Naive thymus-derived CD4-positive, alpha-beta T cell (primary cell): ENCODE results near the gene CDK18. TPM values are rescaled to one million over a fixed set of nuclear protein-coding genes. Genes with fewer than 3 reads are reported as not detected.
A peak's percentile ranks its signal among the peaks of the same experiment; 100 is the strongest.

ENCODE experiments used
- ATAC-seq: fragments of 150-1000 bp; cut with Tn5 transposase; 2 replicates; pipeline ENCODE4 v1.10.0; 2021; ENCODE audit warnings: mild to moderate bottlenecking, moderate library complexity
- CTCF ChIA-PET: fragments of 350-600 bp; sonication (Branson Sonifier 250); formaldehyde crosslinking; loops from one replicate; lab custom pipeline; 2021; ENCODE audit warnings: antibody characterized with exemption; lab: Charles Lee
- POLR2A ChIA-PET: fragments of 350-600 bp; sonication (Branson Sonifier 250); formaldehyde crosslinking; loops from one replicate; lab custom pipeline; 2021; ENCODE audit warnings: antibody characterized with exemption, inconsistent platforms; lab: Charles Lee
- DNase-seq, 9 donors: peaks; one replicate each; pipeline versions ENCODE4 v3.0.0 to v3.0.0-alpha.2; 2020 to 2022; ENCODE audit warnings: mixed read lengths in 1 of 9
- H3K27ac ChIP-seq: one replicate; pipeline ENCODE4 v1.7.0; 2013; ENCODE audit warnings: mild to moderate bottlenecking, low read depth, low read length, moderate library complexity
- H3K27me3 ChIP-seq, 2 donors: one replicate each; pipeline ENCODE4 v1.7.0; 2013; ENCODE audit warnings: low read length in 2 of 2, mild to moderate bottlenecking in 2 of 2, moderate library complexity in 2 of 2; ENCODE audit not compliant: control insufficient read depth in 2 of 2, insufficient read depth in 2 of 2
- H3K36me3 ChIP-seq, 3 experiments: 1 replicate in 2 of 3; 2 replicates in 1 of 3; pipeline ENCODE4 v1.7.0; 2013; ENCODE audit warnings: low read length in 3 of 3, mild to moderate bottlenecking in 3 of 3, moderate library complexity in 1 of 3; ENCODE audit not compliant: insufficient read depth in 3 of 3, control insufficient read depth in 2 of 3
- H3K4me1 ChIP-seq, 2 donors: one replicate each; pipeline ENCODE4 v1.7.0; 2013; ENCODE audit warnings: low read length in 2 of 2, mild to moderate bottlenecking in 2 of 2, moderate library complexity in 1 of 2; ENCODE audit not compliant: control insufficient read depth in 2 of 2, insufficient read depth in 2 of 2
- H3K4me3 ChIP-seq: 2 replicates; pipeline ENCODE4 v1.7.0; 2013; ENCODE audit warnings: mild to moderate bottlenecking, low read length
- H3K9me3 ChIP-seq, 3 experiments: 1 replicate in 2 of 3; 2 replicates in 1 of 3; pipeline ENCODE4 v1.7.0; 2013; ENCODE audit warnings: low read length in 3 of 3; ENCODE audit not compliant: control insufficient read depth in 2 of 3
- H3K27ac Mint-ChIP-seq, 9 donors: one replicate each; pipeline ENCODE4 v1.8.0; 2020 to 2022; ENCODE audit warnings: mixed read lengths in 9 of 9, mild to moderate bottlenecking in 8 of 9, moderate library complexity in 5 of 9, inconsistent platforms in 2 of 9
- H3K27me3 Mint-ChIP-seq, 5 donors: one replicate each; pipeline ENCODE4 v1.8.0; 2021 to 2022; ENCODE audit warnings: mixed read lengths in 5 of 5, mild to moderate bottlenecking in 1 of 5
- H3K36me3 Mint-ChIP-seq, 5 donors: one replicate each; pipeline ENCODE4 v1.8.0; 2020 to 2022; ENCODE audit warnings: mixed read lengths in 5 of 5, mild to moderate bottlenecking in 3 of 5, inconsistent platforms in 1 of 5
- H3K4me1 Mint-ChIP-seq, 7 donors: one replicate each; pipeline ENCODE4 v1.8.0; 2020 to 2022; ENCODE audit warnings: mixed read lengths in 7 of 7, mild to moderate bottlenecking in 3 of 7, inconsistent platforms in 1 of 7
- H3K4me3 Mint-ChIP-seq, 10 donors: one replicate each; pipeline ENCODE4 v1.8.0; 2020 to 2022; ENCODE audit warnings: mild to moderate bottlenecking in 10 of 10, mixed read lengths in 10 of 10, moderate library complexity in 6 of 10, inconsistent platforms in 2 of 10
- H3K9me3 Mint-ChIP-seq, 11 donors: one replicate each; pipeline ENCODE4 v1.8.0; 2020 to 2022; ENCODE audit warnings: mixed read lengths in 11 of 11, mild to moderate bottlenecking in 4 of 11, inconsistent platforms in 1 of 11, moderate library complexity in 1 of 11
- intact Hi-C, 2 donors: fragments of 100-400 bp; cut with micrococcal nuclease; formaldehyde crosslinking; loops; one replicate each; pipeline ENCODE4 v1.15.1; 2023
- polyA plus RNA-seq, 2 donors: library from polyadenylated mRNA; unstranded; fragments of 300-500 nt; fragmentation: Illumina TruSeq; gene quantifications; one replicate each; pipeline ENCODE4 v1.2.3, GENCODE V29; 2021
- total RNA-seq, 6 experiments: library from RNA in 5 of 6; stranded (reverse) in 5 of 6; gene quantifications; 1 replicate in 5 of 6; 2 replicates in 1 of 6; pipeline ENCODE4 v1.2.3 and lab custom pipeline; 2021 to 2026

The CDK18 gene
- total and polyA plus RNA-seq, 7 experiments from 2014 or later = 0.20 to 3.6 (median 2.6) TPM

DNA sequence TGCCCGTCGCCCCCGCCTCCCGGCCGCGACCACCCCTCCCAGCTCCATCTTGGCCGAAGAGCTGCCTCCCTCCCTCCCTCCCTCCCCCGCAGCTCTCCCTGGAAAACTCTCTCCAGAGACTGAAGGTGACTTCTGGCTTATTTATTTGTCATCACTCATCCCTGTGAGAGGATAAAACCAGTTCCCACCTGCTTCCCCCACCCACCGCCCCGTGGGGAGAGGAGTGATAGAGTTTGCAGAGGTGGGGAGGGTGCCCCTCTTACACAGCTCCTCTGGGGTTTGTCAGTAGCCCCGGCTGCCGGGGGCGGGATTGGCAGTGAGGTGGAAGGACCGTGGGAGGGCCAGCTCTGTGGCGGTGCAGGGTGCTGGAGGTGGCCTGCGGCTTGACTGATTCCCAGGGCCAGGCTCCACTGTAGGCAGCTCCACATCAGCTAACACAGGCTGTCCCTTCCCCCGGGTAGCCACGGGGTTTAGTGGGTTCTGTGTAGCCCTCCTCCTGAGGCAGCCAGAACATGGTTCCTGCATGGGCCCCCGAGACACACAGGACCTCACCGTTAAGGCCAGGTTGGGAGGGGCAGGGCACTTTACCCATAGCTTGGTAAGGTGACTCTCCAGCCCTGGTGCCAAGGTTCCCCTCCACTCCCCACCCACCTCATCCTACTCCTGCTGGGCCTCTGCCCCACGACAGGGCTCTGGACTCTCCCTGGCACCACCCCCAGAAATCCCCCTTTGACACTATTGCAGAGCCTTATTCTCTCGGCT is 65.1 kb downstream of the CDK18 start:
- Histone ChIP-seq H3K4me1 (peaks cover 0 to 5% of the 10 kb centered on the region in 2 donors), H3K27me3 (peaks cover 3 to 11% of the 10 kb centered on the region in 2 donors), H3K27ac (no peak overlapping the region), H3K4me3 (no peak overlapping the region), H3K9me3 (no peaks in the 10 kb centered on the region), H3K36me3 (no peaks in the 10 kb centered on the region)
- CTCF ChIA-PET = interaction anchor here (0.5 kb wide), 1 partner anchor 239 kb away, joined by 3 read pairs; no protein-coding TSS in a partner anchor
- Mint-ChIP-seq H3K27ac (no peak overlapping the region), H3K4me3 (peak overlapping the region in 6 of 10 donors; percentile 47 to 78 (median 59)), H3K36me3 (no peaks in the 10 kb centered on the region), H3K4me1 (peaks cover 0 to 5% (median 4%) of the 10 kb centered on the region in 7 donors), H3K27me3 (peaks cover 35 to 76% (median 44%) of the 10 kb centered on the region in 5 donors), H3K9me3 (no peaks in the 10 kb centered on the region)
- ATAC-seq = no peak
- DNase-seq = peak in 1 of 9 donors; percentile 20
- intact Hi-C loops = no loop called here
- POLR2A ChIA-PET = no interaction called here

DNA sequence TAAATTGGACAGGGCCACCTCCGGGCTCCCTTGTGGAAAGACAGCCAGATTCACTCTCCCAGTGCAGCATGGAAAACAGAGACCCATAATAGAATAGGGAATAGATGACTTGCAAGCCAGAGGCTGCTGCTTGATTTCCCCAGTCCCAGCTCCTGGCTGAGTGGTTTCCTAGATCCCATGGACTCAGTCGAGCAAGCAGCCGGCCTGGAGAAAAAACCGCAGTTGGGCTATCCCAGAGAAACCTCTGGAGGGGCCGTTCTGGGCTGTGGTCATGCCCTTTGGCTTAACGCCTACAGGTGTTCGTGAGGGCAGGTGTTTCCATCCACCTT is 65.7 kb downstream of the CDK18 start:
- H3K27me3 ChIP-seq = peaks cover 3 to 10% of the 10 kb centered on the region in 2 donors
- ATAC-seq (no peak), DNase-seq (no peak)
- H3K36me3 ChIP-seq = no peaks in the 10 kb centered on the region
- Mint-ChIP-seq H3K4me1 (peaks cover 0 to 5% (median 4%) of the 10 kb centered on the region in 7 donors), H3K9me3 (no peaks in the 10 kb centered on the region), H3K27me3 (peaks cover 34 to 75% (median 43%) of the 10 kb centered on the region in 5 donors), H3K4me3 (peak overlapping the region in 4 of 10 donors; percentile 19 to 78 (median 53)), H3K36me3 (no peaks in the 10 kb centered on the region), H3K27ac (no peak overlapping the region)
- H3K9me3 ChIP-seq = no peaks in the 10 kb centered on the region
- ChIA-PET CTCF (interaction anchor here (0.5 kb wide), 1 partner anchor 240 kb away, joined by 3 read pairs; no protein-coding TSS in a partner anchor), POLR2A (no interaction called here)
- H3K4me1 ChIP-seq = peaks cover 0 to 5% of the 10 kb centered on the region in 2 donors
- no peak overlapping the region for H3K27ac ChIP-seq
- intact Hi-C loops = no loop called here
- no peak overlapping the region for H3K4me3 ChIP-seq

DNA sequence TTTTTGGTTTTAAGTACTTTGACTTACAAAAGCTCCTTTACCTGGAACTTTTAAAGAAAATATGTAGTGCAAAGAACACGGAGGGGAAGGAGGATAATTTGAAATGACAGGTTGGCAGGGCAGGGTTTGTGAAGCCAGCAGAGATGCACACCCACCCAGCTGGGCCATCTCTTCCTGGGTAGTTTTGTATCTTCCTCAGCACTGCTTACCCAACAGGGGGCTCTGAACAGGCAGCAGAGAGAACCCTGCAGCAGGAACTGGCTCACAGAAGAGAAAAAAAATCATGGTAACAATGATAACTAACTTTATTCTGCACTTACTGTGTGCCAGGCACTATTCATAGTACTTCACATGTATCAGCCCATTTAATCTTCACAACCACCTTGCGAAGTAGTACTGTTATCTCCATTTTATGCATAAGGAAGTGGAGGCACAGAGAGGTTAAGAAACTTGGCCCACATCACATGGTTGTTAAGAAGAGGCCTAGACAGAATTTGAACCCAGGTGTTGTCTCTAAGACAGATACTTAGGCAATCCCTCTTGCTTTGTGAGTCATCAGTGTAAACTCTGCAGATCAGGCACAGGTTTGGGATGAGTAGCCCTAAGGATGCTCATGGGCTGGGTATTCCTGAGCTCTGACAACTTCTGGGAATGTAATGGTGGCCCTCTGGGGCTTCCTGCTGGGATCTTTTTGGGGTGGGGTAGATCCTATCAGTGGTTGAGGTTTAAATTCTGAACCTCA is 66.5 kb downstream of the CDK18 start:
- intact Hi-C loops = no loop called here
- H3K4me1 Mint-ChIP-seq = peaks cover 0 to 5% (median 4%) of the 10 kb centered on the region in 7 donors
- ATAC-seq (no peak), DNase-seq (peak in 1 of 9 donors; percentile 10)
- H3K4me3 ChIP-seq = no peak overlapping the region
- H3K36me3 ChIP-seq = no peaks in the 10 kb centered on the region
- POLR2A ChIA-PET = no interaction called here
- no peak overlapping the region for H3K27ac ChIP-seq
- no peaks in the 10 kb centered on the region for H3K9me3 Mint-ChIP-seq
- H3K36me3 Mint-ChIP-seq = no peaks in the 10 kb centered on the region
- H3K27ac Mint-ChIP-seq = peak overlapping the region in 1 of 9 donors; percentile 41
- H3K9me3 ChIP-seq = no peaks in the 10 kb centered on the region
- H3K4me1 ChIP-seq = peaks cover 0 to 5% of the 10 kb centered on the region in 2 donors
- H3K27me3 ChIP-seq = peaks cover 3 to 10% of the 10 kb centered on the region in 2 donors
- CTCF ChIA-PET = interaction anchor here (1.5 kb wide), 1 partner anchor 46 kb away, joined by 4 read pairs; no protein-coding TSS in a partner anchor
- peak overlapping the region in 1 of 10 donors; percentile 19 for H3K4me3 Mint-ChIP-seq
- H3K27me3 Mint-ChIP-seq = peaks cover 27 to 68% (median 35%) of the 10 kb centered on the region in 5 donors

DNA sequence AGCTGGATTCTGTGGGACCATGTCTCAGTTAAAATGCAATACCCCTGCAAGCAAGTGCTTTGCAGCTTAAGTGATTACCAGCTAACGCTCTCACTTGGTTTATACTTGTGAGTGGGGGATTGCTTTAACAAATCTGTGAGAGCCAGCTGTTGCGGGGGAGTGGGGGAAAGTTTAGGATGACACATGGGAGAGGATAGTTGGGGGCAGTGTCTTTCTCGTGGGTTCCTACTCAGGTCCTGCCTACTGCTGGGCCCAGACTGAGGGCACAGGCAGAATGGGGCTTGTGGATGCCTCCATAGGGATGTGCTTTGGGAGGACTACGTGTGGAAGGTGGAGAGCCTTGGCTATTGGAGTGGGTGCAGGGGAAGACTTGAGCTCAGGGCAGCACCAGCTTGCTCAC is 67.3 kb downstream of the CDK18 start:
- peaks cover 3 to 10% of the 10 kb centered on the region in 2 donors for H3K27me3 ChIP-seq
- POLR2A ChIA-PET = no interaction called here

DNA sequence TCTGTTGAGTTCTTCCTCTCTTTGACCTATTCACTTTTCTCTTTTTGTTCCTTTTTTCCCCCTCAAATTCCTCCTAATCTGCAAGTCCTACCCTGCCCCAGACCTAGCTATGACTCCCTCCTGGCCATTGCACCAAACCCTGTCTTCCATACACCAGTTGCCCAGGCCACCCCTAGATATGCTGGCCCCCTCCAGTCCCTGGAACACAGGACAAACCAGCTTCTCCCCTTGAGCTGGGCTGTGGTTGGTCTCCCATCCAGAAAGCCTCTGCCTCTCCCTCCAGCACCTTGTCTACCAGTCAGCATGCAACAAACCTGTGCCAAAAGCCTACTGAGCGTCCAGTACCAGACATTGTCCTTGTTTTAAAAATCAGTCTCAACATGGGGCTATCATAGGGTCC is 68.0 kb downstream of the CDK18 start:
- H3K4me3 ChIP-seq = no peak overlapping the region
- no peaks in the 10 kb centered on the region for H3K9me3 ChIP-seq
- ATAC-seq (no peak), DNase-seq (no peak)
- peaks cover 3 to 10% of the 10 kb centered on the region in 2 donors for H3K27me3 ChIP-seq
- H3K4me1 Mint-ChIP-seq = peaks cover 0 to 5% (median 4%) of the 10 kb centered on the region in 7 donors
- H3K27ac ChIP-seq = no peak overlapping the region
- intact Hi-C loops = no loop called here
- no peaks in the 10 kb centered on the region for H3K36me3 Mint-ChIP-seq
- ChIA-PET POLR2A (no interaction called here), CTCF (interaction anchor here (1.5 kb wide), 1 partner anchor 47 kb away, joined by 4 read pairs; no protein-coding TSS in a partner anchor)
- peaks cover 0 to 5% of the 10 kb centered on the region in 2 donors for H3K4me1 ChIP-seq
- no peaks in the 10 kb centered on the region for H3K36me3 ChIP-seq
- peaks cover 22 to 62% (median 26%) of the 10 kb centered on the region in 5 donors for H3K27me3 Mint-ChIP-seq
- no peak overlapping the region for H3K4me3 Mint-ChIP-seq
- no peak overlapping the region for H3K27ac Mint-ChIP-seq
- H3K9me3 Mint-ChIP-seq = peaks cover 0 to 2% (median 0%) of the 10 kb centered on the region in 11 donors

More for the DNA sequence above, 67.3 kb downstream of the CDK18 start:
- no peak for ATAC-seq
- Mint-ChIP-seq H3K36me3 (no peaks in the 10 kb centered on the region), H3K4me1 (peaks cover 0 to 5% (median 4%) of the 10 kb centered on the region in 7 donors), H3K4me3 (no peak overlapping the region), H3K27ac (no peak overlapping the region), H3K27me3 (peaks cover 21 to 63% (median 30%) of the 10 kb centered on the region in 5 donors), H3K9me3 (no peaks in the 10 kb centered on the region)
- H3K4me3 ChIP-seq = no peak overlapping the region
- H3K27ac ChIP-seq = no peak overlapping the region
- DNase-seq = no peak
- no peaks in the 10 kb centered on the region for H3K36me3 ChIP-seq
- intact Hi-C loops = no loop called here
- CTCF ChIA-PET = interaction anchor here (1.5 kb wide), 1 partner anchor 47 kb away, joined by 4 read pairs; no protein-coding TSS in a partner anchor
- peaks cover 0 to 5% of the 10 kb centered on the region in 2 donors for H3K4me1 ChIP-seq
- no peaks in the 10 kb centered on the region for H3K9me3 ChIP-seq

DNA sequence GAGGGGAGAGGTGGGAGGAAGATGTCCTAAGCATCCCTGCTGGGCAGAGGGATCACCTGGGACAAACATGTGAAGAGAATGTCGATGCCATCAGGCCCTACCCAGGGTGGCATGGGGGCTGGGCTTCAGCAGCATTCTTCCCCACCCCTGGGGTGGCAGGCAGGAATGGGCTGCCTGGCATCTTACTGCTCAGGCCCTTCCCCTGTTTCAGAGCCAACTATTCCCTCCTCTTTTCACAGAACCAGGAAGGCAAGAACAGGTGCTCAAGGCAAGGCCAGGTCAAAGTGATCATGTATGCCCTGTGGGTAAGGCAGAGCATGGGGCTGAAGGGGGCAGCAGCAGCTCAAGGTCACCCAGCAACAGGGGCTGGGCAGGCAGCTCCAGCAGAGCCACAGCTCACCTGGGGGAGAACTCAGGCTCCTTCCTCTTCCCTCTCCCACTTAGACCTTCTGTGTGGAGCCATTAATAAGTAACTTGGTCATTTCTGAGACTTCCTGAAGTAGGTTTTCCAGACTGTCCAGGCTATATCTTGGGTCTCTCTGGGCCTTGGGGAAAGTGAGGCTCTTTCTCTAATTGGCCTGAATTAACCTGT is 70.9 kb downstream of the CDK18 start:
- Histone ChIP-seq H3K27me3 (no peaks in the 10 kb centered on the region), H3K4me3 (no peak overlapping the region), H3K4me1 (no peaks in the 10 kb centered on the region), H3K36me3 (no peaks in the 10 kb centered on the region), H3K27ac (no peak overlapping the region), H3K9me3 (no peaks in the 10 kb centered on the region)
- no peak overlapping the region for H3K4me3 Mint-ChIP-seq
- no peak for ATAC-seq
- H3K4me1 Mint-ChIP-seq = no peaks in the 10 kb centered on the region
- peaks cover 24 to 57% (median 31%) of the 10 kb centered on the region in 5 donors for H3K27me3 Mint-ChIP-seq
- H3K9me3 Mint-ChIP-seq = peaks cover 0 to 2% (median 0%) of the 10 kb centered on the region in 11 donors
- intact Hi-C loops = no loop called here
- no peaks in the 10 kb centered on the region for H3K36me3 Mint-ChIP-seq
- CTCF ChIA-PET = interaction anchor here (0.6 to 1.1 kb wide), 2 partner anchors 15 to 1147 kb away, joined by 3 read pairs; no protein-coding TSS in a partner anchor
- no peak overlapping the region for H3K27ac Mint-ChIP-seq
- POLR2A ChIA-PET = no interaction called here
- DNase-seq = no peak
